DOHH2 (cell line): Measurements from ENCODE around the gene GTF3C1.
"Not testable (repeated sequence)": the region's sequence is repeated elsewhere in the genome, so short reads cannot be mapped to it uniquely, and the experiment has no call there.

Source experiments
- H3F3A ChIP-seq: fragments of 200-600 bp; sonication (generic), shearing (Covaris generic); 2 replicates; pipeline ENCODE4 v1.6.0; 2016; ENCODE audit warnings: antibody characterized with exemption, mild to moderate bottlenecking; ENCODE audit not compliant: control insufficient read depth, insufficient read depth
- H3K27ac ChIP-seq: fragments of 200-600 bp; sonication (generic); 2 replicates; pipeline ENCODE4 v1.5.1; 2014; ENCODE audit warnings: low read depth, mild to moderate bottlenecking, low read length, moderate library complexity
- H3K27me3 ChIP-seq: fragments of 200-600 bp; sonication (generic); 2 replicates; pipeline ENCODE4 v1.6.1; 2014; ENCODE audit warnings: mild to moderate bottlenecking, low read length, mixed read lengths; ENCODE audit not compliant: control insufficient read depth
- H3K36me3 ChIP-seq: fragments of 200-600 bp; sonication (generic); 2 replicates; pipeline ENCODE4 v1.6.1; 2014; ENCODE audit warnings: mild to moderate bottlenecking, low read length, moderate library complexity, mixed read lengths; ENCODE audit not compliant: control insufficient read depth
- H3K4me1 ChIP-seq: fragments of 200-600 bp; sonication (generic); 2 replicates; pipeline ENCODE4 v1.6.1; 2014; ENCODE audit warnings: mild to moderate bottlenecking, low read length, mixed read lengths; ENCODE audit not compliant: control insufficient read depth
- H3K4me2 ChIP-seq: fragments of 200-600 bp; sonication (generic); 2 replicates; pipeline ENCODE4 v1.6.0; 2014; ENCODE audit warnings: mild to moderate bottlenecking, low read length, moderate library complexity
- H3K4me3 ChIP-seq: fragments of 200-600 bp; sonication (generic); 2 replicates; pipeline ENCODE4 v1.5.1; 2014; ENCODE audit warnings: mild to moderate bottlenecking, low read length, mixed read lengths
- H3K79me2 ChIP-seq: fragments of 200-600 bp; sonication (generic); 2 replicates; pipeline ENCODE4 v1.6.1; 2014; ENCODE audit warnings: mild to moderate bottlenecking, low read length, mixed read lengths; ENCODE audit not compliant: control insufficient read depth
- H3K9me2 ChIP-seq: fragments of 200-600 bp; sonication (generic); replicated peaks from 2 replicates; pipeline ENCODE4 v1.6.1; 2014; ENCODE audit warnings: mild to moderate bottlenecking, low read length, mixed read lengths; ENCODE audit not compliant: control insufficient read depth
- H3K9me3 ChIP-seq: fragments of 200-600 bp; sonication (generic); 2 replicates; pipeline ENCODE4 v1.6.1; 2014; ENCODE audit warnings: antibody characterized with exemption, low read length, mixed read lengths; ENCODE audit not compliant: control insufficient read depth, insufficient read depth
- H4K20me1 ChIP-seq: fragments of 200-600 bp; sonication (generic); 2 replicates; pipeline ENCODE4 v1.6.0; 2014; ENCODE audit warnings: low read depth, mild to moderate bottlenecking, antibody characterized with exemption, low read length, moderate library complexity; ENCODE audit not compliant: control insufficient read depth, insufficient read depth
- EZH2phosphoT487 ChIP-seq: fragments of 200-600 bp; sonication (generic); IDR thresholded peaks from 2 replicates; pipeline ENCODE4 v1.6.1; 2017; ENCODE audit warnings: borderline replicate concordance, mild to moderate bottlenecking, antibody characterized with exemption, low read length, moderate library complexity, mixed read lengths
- TF ChIP-seq, protein P1 (sequence below): fragments of 200-600 bp; sonication (generic); IDR thresholded peaks from one replicate; pipeline ENCODE4 v1.5.1; 2014; ENCODE audit warnings: antibody characterized with exemption, mild to moderate bottlenecking, low read depth, low read length; ENCODE audit not compliant: poor library complexity, severe bottlenecking

GTF3C1 gene

DNA sequence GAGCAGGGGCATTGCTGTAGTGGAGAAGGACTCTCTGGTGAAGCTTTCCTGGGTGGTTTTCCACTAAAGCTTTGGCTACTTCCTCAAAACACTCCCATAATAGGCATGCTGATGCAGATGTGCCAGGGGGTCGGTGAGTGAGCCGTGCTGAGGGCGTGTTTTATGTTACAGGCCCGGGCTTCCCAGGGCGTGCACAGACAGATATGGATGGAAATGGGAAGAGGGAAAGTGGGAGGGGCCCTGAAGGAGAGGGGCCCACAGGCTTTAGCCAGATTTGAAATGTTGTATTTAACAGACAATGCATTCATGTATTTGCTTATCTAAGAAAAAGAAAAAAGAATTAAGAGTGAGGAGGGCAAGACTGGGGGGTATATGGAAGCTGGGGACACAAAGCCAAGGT lies 91.5 kb downstream of the GTF3C1 start:
- no peaks in the 10 kb centered on the region for H3K79me2 ChIP-seq
- H3K36me3 ChIP-seq: peaks cover 10% of the 10 kb centered on the region
- H3K4me2 ChIP-seq: no peak overlapping the region
- peaks cover 17% of the 10 kb centered on the region for H3K4me1 ChIP-seq
- H3K9me3 ChIP-seq: no peaks in the 10 kb centered on the region
- no peak overlapping the region for H3K4me3 ChIP-seq
- H3F3A ChIP-seq: no peaks in the 10 kb centered on the region
- H3K27me3 ChIP-seq: no peaks in the 10 kb centered on the region
- H3K27ac ChIP-seq: no peak overlapping the region
- H3K9me2 ChIP-seq: no peaks in the 10 kb centered on the region
- no peak for TF ChIP-seq EZH2phosphoT487
- TF ChIP-seq, protein P1, sequence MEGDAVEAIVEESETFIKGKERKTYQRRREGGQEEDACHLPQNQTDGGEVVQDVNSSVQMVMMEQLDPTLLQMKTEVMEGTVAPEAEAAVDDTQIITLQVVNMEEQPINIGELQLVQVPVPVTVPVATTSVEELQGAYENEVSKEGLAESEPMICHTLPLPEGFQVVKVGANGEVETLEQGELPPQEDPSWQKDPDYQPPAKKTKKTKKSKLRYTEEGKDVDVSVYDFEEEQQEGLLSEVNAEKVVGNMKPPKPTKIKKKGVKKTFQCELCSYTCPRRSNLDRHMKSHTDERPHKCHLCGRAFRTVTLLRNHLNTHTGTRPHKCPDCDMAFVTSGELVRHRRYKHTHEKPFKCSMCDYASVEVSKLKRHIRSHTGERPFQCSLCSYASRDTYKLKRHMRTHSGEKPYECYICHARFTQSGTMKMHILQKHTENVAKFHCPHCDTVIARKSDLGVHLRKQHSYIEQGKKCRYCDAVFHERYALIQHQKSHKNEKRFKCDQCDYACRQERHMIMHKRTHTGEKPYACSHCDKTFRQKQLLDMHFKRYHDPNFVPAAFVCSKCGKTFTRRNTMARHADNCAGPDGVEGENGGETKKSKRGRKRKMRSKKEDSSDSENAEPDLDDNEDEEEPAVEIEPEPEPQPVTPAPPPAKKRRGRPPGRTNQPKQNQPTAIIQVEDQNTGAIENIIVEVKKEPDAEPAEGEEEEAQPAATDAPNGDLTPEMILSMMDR: no peak
- H4K20me1 ChIP-seq: no peaks in the 10 kb centered on the region

DNA sequence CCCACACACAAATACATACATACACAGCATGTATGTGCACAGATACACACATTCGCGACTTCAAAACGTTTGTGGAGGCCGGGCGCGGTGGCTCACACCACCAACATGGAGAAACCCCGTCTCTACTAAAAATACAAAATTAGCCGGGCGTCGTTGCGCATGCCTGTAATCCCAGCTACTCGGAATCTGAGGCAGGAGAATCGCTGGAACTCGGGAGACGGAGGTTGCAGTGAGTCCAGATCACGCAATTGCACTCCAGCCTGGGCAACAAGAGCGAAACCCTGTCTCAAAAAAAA lies 92.2 kb downstream of the GTF3C1 start:
- not testable (repeated sequence) for H3K36me3 ChIP-seq, H4K20me1 ChIP-seq, H3K9me2 ChIP-seq, H3K79me2 ChIP-seq, H3F3A ChIP-seq, H3K9me3 ChIP-seq, H3K4me3 ChIP-seq, H3K4me2 ChIP-seq, H3K27me3 ChIP-seq, H3K27ac ChIP-seq
- H3K4me1 ChIP-seq: peaks cover 22% of the 10 kb centered on the region

DNA sequence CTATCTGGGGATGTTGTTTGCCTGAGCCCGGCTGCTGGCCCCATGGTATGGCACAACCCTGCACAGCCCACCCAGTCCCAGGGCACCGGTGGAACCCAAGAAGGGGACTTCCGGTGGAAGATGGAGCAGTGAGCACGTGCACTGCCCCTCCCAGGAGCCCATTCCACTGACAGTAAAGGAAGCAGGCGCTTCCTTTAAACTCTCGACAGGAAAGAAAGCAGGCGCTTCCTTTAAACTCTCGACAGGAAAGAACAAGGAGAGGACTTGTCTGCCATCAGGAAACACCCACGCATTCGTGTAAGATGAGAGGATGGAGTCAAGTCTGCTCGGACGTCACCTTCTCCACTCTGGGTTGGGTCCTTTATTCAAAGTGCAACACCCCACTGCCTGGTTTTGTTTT lies 94.0 kb downstream of the GTF3C1 start:
- TF ChIP-seq, protein P1: no peak
- TF ChIP-seq EZH2phosphoT487: no peak
- Histone ChIP-seq H3K4me1 (peaks cover 36% of the 10 kb centered on the region), H3F3A (peaks cover 6% of the 10 kb centered on the region), H3K4me3 (no peak overlapping the region; the same call in 1 of the 2 replicates), H3K36me3 (no peaks in the 10 kb centered on the region; the same call in 1 of the 2 replicates), H3K9me2 (no peaks in the 10 kb centered on the region), H3K4me2 (peak overlapping the region; percentile 39), H3K79me2 (no peaks in the 10 kb centered on the region), H3K9me3 (no peaks in the 10 kb centered on the region), H3K27me3 (0 out of 2 replicates have a peak, but pooled peaks cover 7% of the 10 kb centered on the region), H4K20me1 (no peaks in the 10 kb centered on the region), H3K27ac (no peak overlapping the region)

DNA sequence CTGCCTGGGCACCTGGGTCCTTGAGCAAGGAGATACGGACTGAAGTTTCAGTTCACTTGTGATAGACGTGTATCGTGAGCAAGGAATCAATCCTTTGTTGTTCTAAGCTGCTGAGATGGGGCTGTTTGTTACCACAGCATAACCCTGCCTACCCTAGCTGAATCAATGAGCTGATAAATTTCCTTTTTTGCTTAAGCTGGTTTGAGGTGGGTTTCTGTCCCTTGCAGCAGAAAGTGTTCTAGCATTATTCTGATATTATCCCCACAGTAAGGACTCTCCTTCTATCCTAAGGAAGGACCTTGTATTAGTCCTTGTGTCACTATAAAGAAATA lies 96.3 kb downstream of the GTF3C1 start:
- Histone ChIP-seq H3K9me2 (no peaks in the 10 kb centered on the region), H3K36me3 (peaks cover 12% of the 10 kb centered on the region), H3K4me2 (no peak overlapping the region), H3K4me3 (no peak overlapping the region), H3K4me1 (peaks cover 56% of the 10 kb centered on the region), H4K20me1 (no peaks in the 10 kb centered on the region), H3F3A (peaks cover 10% of the 10 kb centered on the region), H3K27me3 (0 out of 2 replicates have a peak, but pooled peaks cover 7% of the 10 kb centered on the region), H3K27ac (no peak overlapping the region), H3K9me3 (no peaks in the 10 kb centered on the region), H3K79me2 (no peaks in the 10 kb centered on the region)
- TF ChIP-seq EZH2phosphoT487: no peak
- TF ChIP-seq, protein P1: no peak
